ENCODE results near the gene ERH.

DNA sequence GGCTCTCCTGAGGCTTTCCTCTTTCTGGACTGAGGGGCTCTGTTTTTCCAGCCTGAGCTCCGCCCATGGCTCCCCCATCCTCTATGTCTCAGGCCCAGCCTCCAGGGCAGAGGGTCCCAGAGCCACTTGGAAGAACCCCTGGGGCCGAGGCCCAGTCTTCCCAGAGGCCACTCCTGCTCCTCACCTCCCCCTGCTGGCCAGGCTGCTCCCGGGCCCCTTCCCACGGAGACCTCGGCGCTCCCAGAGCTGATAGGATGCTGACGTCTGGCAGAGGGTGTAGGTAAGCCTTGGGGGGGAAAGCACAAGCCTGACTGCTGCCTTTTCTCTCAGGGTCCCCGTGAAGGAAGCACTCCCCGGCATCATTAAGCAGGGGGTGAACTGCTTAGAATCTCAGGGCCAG lies 51.4 kb downstream of the ERH start:
- TF ChIP-seq CTCF (IDR thresholded peaks at IDR 0.05) (peak in 2 of 6 experiments; percentile 18 to 37), POLR2A (IDR thresholded peaks at IDR 0.05) (no peak)

Data from thyroid gland (tissue), 4 donors.